HG03280 (cell line): Measurements from ENCODE around the gene MAVS.
A peak's percentile ranks its signal among the peaks of the same experiment; 100 is the strongest.

Source experiments
- ATAC-seq: cut with Tn5 transposase; IDR thresholded peaks from one replicate; pipeline ENCODE4 v1.9.1; 2021; ENCODE audit warnings: mild to moderate bottlenecking, moderate library complexity; ENCODE audit not compliant: unreplicated experiment

Gene MAVS

GRCh38 chr20:3846740-3847428 is at the start of gene MAVS:
TSS of gene MAVS (plus strand) at chr20:3846834. CDS start at chr20:3854625, 7,791 bp downstream.
- ATAC-seq, result peak; percentile 93

- ATAC-seq, result no peak
Observed at GRCh38 chr20:3797226-3797545, 49.4 kb upstream of the MAVS start.

GRCh38 chr20:3797592-3798372 is 48.9 kb upstream of the MAVS start:
- ATAC-seq, result no peak

GRCh38 chr20:3798373-3798768 is 48.3 kb upstream of the MAVS start:
- ATAC-seq, result no peak

GRCh38 chr20:3798908-3799248 is 47.8 kb upstream of the MAVS start:
- ATAC-seq, result no peak

GRCh38 chr20:3800256-3800877 is 46.3 kb upstream of the MAVS start:
- no peak for ATAC-seq

- ATAC-seq, result no peak
Observed at GRCh38 chr20:3800878-3801260, 45.8 kb upstream of the MAVS start.

GRCh38 chr20:3801299-3801698 is 45.3 kb upstream of the MAVS start:
- no peak for ATAC-seq

- ATAC-seq, result no peak
Observed at GRCh38 chr20:3801846-3802245, 44.8 kb upstream of the MAVS start.

- no peak for ATAC-seq
Observed at GRCh38 chr20:3802524-3803239, 44.0 kb upstream of the MAVS start.

- ATAC-seq, result no peak
Observed at GRCh38 chr20:3803289-3803688, 43.3 kb upstream of the MAVS start.

- no peak for ATAC-seq
Observed at GRCh38 chr20:3803854-3804253, 42.8 kb upstream of the MAVS start.

GRCh38 chr20:3804254-3804751 is 42.3 kb upstream of the MAVS start:
- ATAC-seq, result no peak

- ATAC-seq, result no peak
Observed at GRCh38 chr20:3804781-3805180, 41.9 kb upstream of the MAVS start.

- ATAC-seq, result no peak
Observed at GRCh38 chr20:3808544-3808943, 38.1 kb upstream of the MAVS start.

GRCh38 chr20:3811467-3812258 is 35.0 kb upstream of the MAVS start:
- ATAC-seq, result no peak

- no peak for ATAC-seq
Observed at GRCh38 chr20:3812259-3812681, 34.4 kb upstream of the MAVS start.

- ATAC-seq, result no peak
Observed at GRCh38 chr20:3812975-3813847, 33.4 kb upstream of the MAVS start.

- ATAC-seq, result no peak
Observed at GRCh38 chr20:3813848-3814581, 32.6 kb upstream of the MAVS start.
